Pancreas (tissue), 10 donors: ENCODE data around the gene FERMT3. TPM values are rescaled to one million over a fixed set of nuclear protein-coding genes. Genes with fewer than 3 reads are reported as not detected.

Experiments used
- ATAC-seq, 4 donors: fragments of 200-7000 bp; cut with Tn5 transposase; one replicate each; pipeline versions ENCODE4 v1.8.0 to v1.9.1; 2020; ENCODE audit warnings: mild to moderate bottlenecking in 4 of 4, moderate library complexity in 4 of 4
- DNase-seq, 6 donors: peaks; one replicate each; pipeline ENCODE4 v3.0.0-alpha.2; 2020
- FAIRE-seq: peaks from 2 replicates; lab custom pipeline; 2012; peaks lifted over from hg19 to GRCh38; lab: Jason Lieb, UNC
- H3K27ac ChIP-seq, 4 donors: fragments of 200-600 bp; sonication (generic); 1 replicate in 3 of 4; 2 replicates in 1 of 4; pipeline versions ENCODE4 v1.5.0 to v1.8.0; 2020
- H3K27me3 ChIP-seq, 4 donors: fragments of 200-600 bp; one replicate each; pipeline ENCODE4 v1.8.0; 2021
- H3K36me3 ChIP-seq, 3 donors: fragments of 200-600 bp; sonication (generic) in 1 of 3; one replicate each; pipeline versions ENCODE4 v1.5.0 to v1.8.0; 2020 to 2021
- H3K4me1 ChIP-seq, 3 donors: fragments of 200-600 bp; one replicate each; pipeline ENCODE4 v1.8.0; 2021
- H3K4me3 ChIP-seq, 4 donors: fragments of 200-600 bp; sonication (generic) in 2 of 4; one replicate each; pipeline versions ENCODE4 v1.5.0 to v1.8.0; 2020 to 2021
- H3K9me3 ChIP-seq, 4 donors: fragments of 200-600 bp; one replicate each; pipeline ENCODE4 v1.8.0; 2021
- WGBS, 2 donors: extraction: QIAGEN DNeasy Blood & Tissue Kit; methylation state at CpG; one replicate each; pipeline ENCODE4 v1.1.7; 2013; 5-methylcytosine and 5-hydroxymethylcytosine counted together
- intact Hi-C, 3 donors: fragments of 100-400 bp; cut with DNase I; formaldehyde crosslinking; loops; one replicate each; pipeline versions ENCODE4 v1.11.1 to v1.14.2; 2022
- polyA plus RNA-seq, 2 donors: library from polyadenylated mRNA; stranded (reverse); fragments of 200-250 nt; gene quantifications; one replicate each; pipeline ENCODE4 v1.2.3, GENCODE V29; 2013
- total RNA-seq, 6 donors: library from RNA; stranded (reverse); fragmentation: NEBNext Ultra II Directional in 4 of 6; extraction: Animal tissue kit (Norgen Biotek cat#: 25700) in 4 of 6; gene quantifications; one replicate each; pipeline versions ENCODE4 v1.2.1 to v1.2.4, GENCODE V29; 2021 to 2023
- TF ChIP-seq, protein P1 (sequence below), 4 donors: fragments of 200-600 bp; sonication (generic) in 3 of 4; IDR thresholded peaks; one replicate each; pipeline versions ENCODE4 v1.5.0 to v1.8.0; 2021; ENCODE audit warnings: antibody characterized with exemption in 4 of 4
- donor health status: healthy with polysubstance abuse.
- donor health status: DM: no; HTN: no; CAD: no; lungs with moderate emphysema.
- donor health status: DM: no; HTN: no; CAD: no.
- donor health status: control.
- donor health status: control.
- donor health status: Bipolar disorder and iron deficiency.
- donor health status: DM: yes; HTN: yes; CAD: no.
- donor health status: DM: no; HTN: no; CAD: no.
- donor health status: DM: no; HTN: no; CAD: no.
- donor health status: DM: yes; HTN: yes; CAD: no.

FERMT3 gene
- total and polyA plus RNA-seq, 8 donors: 1.9 to 16.3 (median 9.1) TPM

DNA sequence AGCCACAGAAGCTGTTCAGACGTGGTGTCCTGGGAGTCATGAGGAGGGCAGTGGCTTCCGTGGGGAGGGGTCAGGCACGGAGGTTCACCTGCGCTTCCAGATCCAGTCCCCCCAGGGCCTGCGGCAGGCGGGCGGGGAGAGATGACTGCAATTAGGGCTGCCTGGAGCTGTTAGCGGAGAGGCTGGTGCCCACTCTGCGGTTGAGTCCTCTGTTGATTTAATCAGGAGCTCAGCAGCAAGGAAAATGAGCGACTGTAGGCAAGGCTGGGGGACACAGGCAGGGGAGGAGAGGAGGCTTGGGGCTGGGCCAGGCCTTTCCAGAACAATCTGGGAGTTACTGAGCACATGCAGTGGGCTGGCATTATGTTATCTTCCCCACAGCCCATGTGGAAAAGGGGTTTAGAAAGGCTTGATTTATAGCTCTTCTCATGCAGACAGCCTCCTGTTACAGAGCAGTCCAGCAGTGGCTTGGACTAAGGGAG lies 57.9 kb downstream of the FERMT3 start:
- no peak for ATAC-seq
- H3K9me3 ChIP-seq: no peaks in the 10 kb centered on the region
- no peak for FAIRE-seq
- H3K4me1 ChIP-seq: peaks cover 0 to 12% (median 5%) of the 10 kb centered on the region in 3 donors
- no peaks in the 10 kb centered on the region for H3K36me3 ChIP-seq
- DNase-seq: peak in 1 of 6 donors; percentile 62
- WGBS, 2 donors: 88 to 96% methylated on average over 10 of the region's 10 CpGs
- TF ChIP-seq, protein P1, sequence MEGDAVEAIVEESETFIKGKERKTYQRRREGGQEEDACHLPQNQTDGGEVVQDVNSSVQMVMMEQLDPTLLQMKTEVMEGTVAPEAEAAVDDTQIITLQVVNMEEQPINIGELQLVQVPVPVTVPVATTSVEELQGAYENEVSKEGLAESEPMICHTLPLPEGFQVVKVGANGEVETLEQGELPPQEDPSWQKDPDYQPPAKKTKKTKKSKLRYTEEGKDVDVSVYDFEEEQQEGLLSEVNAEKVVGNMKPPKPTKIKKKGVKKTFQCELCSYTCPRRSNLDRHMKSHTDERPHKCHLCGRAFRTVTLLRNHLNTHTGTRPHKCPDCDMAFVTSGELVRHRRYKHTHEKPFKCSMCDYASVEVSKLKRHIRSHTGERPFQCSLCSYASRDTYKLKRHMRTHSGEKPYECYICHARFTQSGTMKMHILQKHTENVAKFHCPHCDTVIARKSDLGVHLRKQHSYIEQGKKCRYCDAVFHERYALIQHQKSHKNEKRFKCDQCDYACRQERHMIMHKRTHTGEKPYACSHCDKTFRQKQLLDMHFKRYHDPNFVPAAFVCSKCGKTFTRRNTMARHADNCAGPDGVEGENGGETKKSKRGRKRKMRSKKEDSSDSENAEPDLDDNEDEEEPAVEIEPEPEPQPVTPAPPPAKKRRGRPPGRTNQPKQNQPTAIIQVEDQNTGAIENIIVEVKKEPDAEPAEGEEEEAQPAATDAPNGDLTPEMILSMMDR (IDR thresholded peaks at IDR 0.05): no peak
- intact Hi-C loops: loop anchor here in 1 of 3 donors (5.0 kb wide), 1 partner anchor 57 kb away; the partner anchor contains the start of gene FERMT3
- no peak overlapping the region for H3K4me3 ChIP-seq
- no peaks in the 10 kb centered on the region for H3K27me3 ChIP-seq
- no peak overlapping the region for H3K27ac ChIP-seq

DNA sequence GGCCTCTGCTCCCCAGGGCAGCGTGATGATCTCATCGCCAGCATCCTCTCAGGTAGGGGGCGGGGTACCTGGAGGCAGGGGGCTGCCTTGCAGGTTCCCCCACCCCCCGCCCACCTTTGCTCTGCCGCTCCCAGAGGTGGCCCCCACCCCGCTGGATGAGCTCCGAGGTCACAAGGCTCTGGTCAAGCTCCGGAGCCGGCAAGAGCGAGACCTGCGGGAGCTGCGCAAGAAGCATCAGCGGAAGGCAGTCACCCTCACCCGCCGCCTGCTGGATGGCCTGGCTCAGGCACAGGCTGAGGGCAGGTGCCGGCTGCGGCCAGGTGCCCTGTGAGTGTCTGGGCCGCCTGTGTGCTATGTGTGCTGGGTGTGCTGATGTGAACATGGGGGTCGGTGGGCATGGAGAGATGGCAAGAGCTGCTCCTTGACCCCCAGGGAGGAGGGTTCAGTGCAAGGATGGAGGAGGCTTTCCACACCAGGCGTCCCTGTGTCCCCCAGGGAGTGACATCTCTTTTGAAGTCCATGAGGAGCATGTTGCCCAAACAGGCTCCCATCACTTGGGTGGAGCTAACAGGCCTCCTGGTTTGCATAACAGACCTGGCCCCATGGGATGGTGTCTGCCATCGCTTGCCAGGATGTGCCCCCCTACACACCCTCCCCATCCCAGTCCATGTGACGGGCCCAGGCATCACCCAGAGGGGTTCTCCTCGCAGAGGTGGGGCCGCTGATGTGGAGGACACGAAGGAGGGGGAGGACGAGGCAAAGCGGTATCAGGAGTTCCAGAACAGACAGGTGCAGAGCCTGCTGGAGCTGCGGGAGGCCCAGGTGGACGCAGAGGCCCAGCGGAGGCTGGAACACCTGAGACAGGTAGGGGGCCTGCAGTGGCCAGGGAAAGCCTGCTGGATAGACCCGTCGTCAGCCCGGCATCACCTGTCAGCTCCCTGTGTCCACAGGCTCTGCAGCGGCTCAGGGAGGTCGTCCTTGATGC lies 58.9 kb downstream of the FERMT3 start:
- WGBS, 2 donors: 92 to 93% methylated on average over 35 of the region's 35 CpGs
- Histone ChIP-seq H3K36me3 (no peaks in the 10 kb centered on the region), H3K4me3 (no peak overlapping the region), H3K27ac (no peak overlapping the region), H3K27me3 (no peaks in the 10 kb centered on the region), H3K9me3 (no peaks in the 10 kb centered on the region), H3K4me1 (peaks cover 0 to 12% (median 5%) of the 10 kb centered on the region in 3 donors)
- ATAC-seq (no peak), FAIRE-seq (no peak), DNase-seq (peak in 3 of 6 donors; percentile 54 to 75 (median 58))
- TF ChIP-seq, protein P1 (IDR thresholded peaks at IDR 0.05): no peak
- intact Hi-C loops: no loop called here

DNA sequence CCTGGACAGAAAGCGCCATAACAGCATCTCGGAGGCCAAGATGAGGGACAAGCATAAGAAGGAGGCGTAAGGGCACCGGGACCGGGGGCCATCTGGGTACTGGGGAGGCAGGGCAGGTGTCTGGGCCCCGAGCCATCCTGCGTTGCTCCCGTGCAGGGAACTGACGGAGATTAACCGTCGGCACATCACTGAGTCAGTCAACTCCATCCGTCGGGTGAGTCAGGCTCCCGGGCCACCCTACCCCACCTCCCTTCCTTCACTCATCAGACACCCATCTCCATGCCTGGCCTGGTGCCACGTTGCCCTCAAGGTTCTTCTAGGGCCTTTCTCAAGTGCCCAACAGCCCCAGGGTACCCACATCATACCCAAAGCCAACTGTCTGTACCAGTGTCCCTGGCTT lies 59.8 kb downstream of the FERMT3 start:
- H3K4me1 ChIP-seq: peaks cover 0 to 12% (median 5%) of the 10 kb centered on the region in 3 donors
- ATAC-seq: no peak
- no peaks in the 10 kb centered on the region for H3K27me3 ChIP-seq
- TF ChIP-seq, protein P1 (IDR thresholded peaks at IDR 0.05): no peak
- no peak overlapping the region for H3K27ac ChIP-seq
- no peak overlapping the region for H3K4me3 ChIP-seq
- FAIRE-seq: no peak
- peak in 3 of 6 donors; percentile 55 to 74 (median 64) for DNase-seq
- intact Hi-C loops: no loop called here
- H3K9me3 ChIP-seq: no peaks in the 10 kb centered on the region
- 86% methylated on average over 15 of the region's 15 CpGs for WGBS, 2 donors
- no peaks in the 10 kb centered on the region for H3K36me3 ChIP-seq

DNA sequence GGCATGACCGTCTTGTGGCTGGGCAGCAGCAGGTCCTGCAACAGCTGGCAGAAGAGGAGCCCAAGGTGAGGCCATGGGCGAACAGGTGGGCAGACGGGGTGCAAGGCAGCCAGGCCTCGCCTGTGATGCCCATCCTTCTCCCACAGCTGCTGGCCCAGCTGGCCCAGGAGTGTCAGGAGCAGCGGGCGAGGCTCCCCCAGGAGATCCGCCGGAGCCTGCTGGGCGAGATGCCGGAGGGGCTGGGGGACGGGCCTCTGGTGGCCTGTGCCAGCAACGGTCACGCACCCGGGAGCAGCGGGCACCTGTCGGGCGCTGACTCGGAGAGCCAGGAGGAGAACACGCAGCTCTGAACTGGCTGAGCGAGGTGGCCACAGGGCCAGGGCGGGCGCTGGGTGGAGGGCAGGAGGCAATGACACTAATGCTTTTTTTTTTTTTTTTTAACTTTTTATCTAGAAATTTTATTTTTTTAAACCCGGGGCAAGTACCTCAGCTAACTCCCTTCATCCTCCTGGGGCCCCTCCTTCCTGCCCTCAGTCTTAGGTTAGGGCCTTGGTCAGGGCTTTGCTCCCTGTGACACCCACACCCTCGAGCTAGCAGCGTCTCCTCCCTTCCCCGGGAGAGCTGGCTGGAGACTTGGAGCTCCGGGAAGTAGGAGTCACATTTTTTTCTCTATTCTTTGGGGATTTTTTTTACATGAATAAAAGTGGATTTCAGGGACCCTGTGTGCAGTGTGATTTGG lies 60.9 kb downstream of the FERMT3 start:
- peaks cover 0 to 12% (median 5%) of the 10 kb centered on the region in 3 donors for H3K4me1 ChIP-seq
- no peak for FAIRE-seq

More for the DNA sequence above, 60.9 kb downstream of the FERMT3 start:
- Histone ChIP-seq H3K36me3 (no peaks in the 10 kb centered on the region), H3K27ac (peak overlapping the region in 3 of 4 donors; percentile 95 to 96 (median 96)), H3K4me3 (no peak overlapping the region), H3K27me3 (no peaks in the 10 kb centered on the region), H3K9me3 (no peaks in the 10 kb centered on the region)
- DNase-seq (peak in 3 of 6 donors; percentile 64 to 82 (median 65)), ATAC-seq (no peak)
- 88 to 90% methylated on average over 27 of the region's 27 CpGs for WGBS, 2 donors
- TF ChIP-seq, protein P1 (IDR thresholded peaks at IDR 0.05): no peak
- intact Hi-C loops: no loop called here
